ENCODE measurements around the gene CLCN5.
"Not testable (repeated sequence)": the region's sequence is repeated elsewhere in the genome, so short reads cannot be mapped to it uniquely, and the experiment has no call there.

CLCN5 gene

DNA sequence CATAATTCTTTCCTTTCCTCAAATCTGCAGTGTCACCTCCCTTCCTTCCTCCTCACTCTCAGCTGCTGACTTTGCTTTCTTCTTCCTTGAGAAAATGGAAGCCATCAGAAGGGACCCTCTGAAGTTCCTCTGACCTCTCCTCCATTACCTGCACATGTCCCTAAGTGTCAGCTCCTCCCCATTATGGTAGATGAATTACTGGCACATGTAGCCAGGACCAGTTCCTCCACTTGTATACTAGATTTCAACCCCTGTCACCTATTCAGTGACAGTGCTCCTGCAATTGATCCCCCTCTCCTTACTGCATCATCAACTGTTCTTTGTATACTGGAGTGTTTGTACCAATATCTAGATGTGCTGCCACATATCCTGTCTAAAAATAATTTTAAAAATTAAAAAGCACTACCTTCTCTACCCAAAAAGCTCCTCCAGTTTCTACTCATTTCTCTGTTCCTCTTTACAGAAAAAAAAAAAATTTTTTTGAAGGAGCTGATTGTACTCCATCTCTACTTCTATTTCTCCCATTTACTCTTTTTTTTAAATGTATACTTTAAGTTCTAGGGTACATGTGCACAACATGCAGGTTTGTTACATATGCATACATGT lies 78.6 kb downstream of the CLCN5 start:
- DNase-seq, result no peak

DNA sequence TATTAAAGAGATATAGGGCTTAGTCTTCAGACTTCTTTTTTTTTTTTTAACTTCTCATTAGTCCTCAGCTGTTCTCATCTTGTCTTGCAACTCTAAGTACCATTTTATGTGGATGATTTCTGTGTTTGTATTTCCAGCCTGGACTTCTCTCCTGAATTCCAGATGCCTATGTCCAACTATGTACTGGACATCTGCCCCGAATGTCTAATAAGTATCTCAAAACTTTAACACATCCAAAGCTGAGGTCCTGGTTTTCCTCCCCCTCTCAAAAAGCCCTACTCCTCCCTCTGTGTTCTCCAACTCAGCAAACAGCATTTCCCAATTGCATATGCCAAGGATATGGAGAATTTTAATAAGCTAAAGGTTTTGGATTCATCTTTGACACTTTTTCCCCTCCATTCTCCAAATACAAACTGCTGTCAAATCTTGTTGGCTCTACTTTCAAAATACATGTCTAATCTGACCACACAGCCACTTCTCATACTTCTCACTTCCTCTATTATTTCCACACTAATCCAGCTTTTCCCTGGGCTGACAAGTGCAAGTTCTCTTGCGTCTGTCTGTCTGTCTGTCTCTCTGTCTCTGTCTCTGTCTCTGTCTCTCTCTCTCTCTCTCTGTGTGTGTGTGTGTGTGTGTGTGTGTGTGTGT lies 79.8 kb downstream of the CLCN5 start:
- no peak for DNase-seq

DNA sequence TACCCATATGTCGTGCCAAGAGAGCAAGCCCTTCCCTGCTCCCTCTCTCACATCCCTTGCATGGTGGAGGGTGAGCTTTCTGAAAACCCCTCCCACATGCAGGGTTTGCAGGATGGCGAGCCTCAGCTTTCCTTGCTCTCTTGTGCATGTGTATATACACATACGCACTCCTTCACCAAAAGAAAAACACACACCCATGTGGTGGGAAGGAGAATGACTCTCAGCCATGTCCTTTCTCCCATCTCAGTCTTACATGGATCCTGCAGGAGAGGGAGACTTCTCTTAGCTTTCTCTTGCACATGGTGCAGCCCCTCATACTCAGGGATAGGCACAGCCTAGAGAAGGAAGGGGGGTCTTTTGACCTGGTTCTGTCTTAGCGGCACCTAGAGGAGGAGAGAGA lies 81.1 kb downstream of the CLCN5 start:
- DNase-seq, result no peak

DNA sequence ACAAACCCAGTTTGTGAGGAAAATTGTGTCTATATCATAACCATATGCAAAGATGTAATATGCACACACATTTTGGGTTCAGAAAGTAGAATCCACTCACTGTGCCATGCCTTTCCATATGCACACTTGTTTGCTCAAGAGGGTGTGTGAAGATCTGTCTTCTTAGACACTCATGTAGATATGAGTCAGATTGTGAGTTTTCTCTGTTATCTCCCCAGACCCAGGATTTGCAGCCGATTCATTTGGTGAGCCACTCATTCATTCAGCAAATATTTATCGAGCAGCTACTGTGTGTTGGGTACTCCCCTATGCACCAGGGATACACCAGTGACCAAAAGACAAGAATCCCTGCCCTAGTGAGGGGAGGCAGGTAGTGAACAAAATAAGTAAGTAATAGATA lies 81.5 kb downstream of the CLCN5 start:
- no peak for DNase-seq

DNA sequence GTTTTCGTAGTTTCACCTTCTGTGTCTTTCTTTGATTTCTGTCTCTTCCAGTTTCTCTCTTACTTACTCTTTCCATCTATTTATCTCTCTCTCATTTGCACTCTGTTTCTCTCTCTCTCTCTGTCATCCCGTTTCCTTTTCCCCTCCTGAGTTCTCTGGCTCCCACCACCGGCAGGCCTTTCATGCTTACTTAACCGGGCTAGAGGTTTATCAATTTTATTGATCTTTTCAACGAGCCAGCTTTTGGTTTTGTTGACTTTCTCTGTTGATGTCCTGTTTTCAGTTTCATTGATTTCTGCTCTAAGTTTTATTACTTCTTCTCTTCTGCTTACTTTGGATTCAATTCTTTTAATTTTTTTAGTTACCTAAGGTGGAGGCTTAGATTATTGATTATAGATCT lies 103.2 kb downstream of the CLCN5 start:
- DNase-seq, result not testable (repeated sequence)

DNA sequence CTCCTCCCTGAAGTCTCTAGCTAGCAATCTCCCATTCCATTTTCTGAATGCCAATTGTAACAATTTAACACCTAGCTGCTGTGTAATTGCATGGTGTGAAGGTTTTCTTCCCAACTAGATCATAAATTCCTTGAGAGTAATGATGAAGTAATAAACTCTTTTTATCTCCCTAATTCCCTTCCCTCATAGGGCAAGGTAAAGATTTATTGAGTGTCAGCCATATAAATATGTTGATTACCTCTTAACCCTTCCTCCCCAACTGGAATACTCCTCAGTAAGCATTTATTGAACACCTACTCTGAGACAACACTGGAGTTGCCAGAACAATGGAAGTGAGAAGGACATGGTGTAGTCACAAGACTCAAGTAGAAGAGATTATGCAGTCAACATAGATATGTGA lies 112.7 kb downstream of the CLCN5 start:
- no peak for DNase-seq

DNA sequence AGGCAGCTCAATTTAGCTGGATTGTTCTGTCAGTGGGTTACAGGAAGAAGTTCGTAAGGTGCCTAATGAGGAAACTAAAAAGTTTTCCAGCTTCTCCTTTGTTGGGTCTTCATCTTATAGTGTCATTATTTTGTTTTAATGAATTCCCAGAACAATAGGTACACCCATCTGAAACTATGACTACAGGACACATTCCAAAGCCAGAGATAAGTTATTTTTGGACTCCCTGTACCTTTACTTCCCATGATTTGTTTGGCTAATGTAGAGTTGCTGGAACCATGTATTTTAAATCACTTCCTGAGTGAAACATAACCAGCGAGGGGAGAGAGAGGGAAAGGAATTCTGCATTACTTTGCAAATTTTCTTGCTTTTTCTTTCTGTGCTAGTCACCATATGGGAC lies 114.0 kb downstream of the CLCN5 start:
- no peak for DNase-seq

DNA sequence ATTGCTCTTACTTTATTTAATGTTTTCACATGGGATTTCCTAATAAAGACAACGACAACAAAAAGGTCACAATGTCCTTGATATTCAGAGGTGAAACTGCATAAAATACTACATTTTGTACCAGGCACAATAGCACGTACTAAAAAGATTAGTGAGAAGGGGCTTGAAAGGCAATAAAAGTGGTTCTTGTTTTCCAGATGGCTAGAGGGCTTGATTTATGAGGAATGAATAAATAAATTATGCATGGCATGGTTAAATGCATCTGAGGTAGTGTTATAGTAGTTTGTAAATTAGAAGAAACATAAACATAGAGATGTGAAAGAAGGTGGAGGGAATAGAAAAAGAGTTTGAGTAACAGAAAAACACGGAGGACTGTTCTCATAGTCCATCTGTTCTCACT lies 123.4 kb downstream of the CLCN5 start:
- DNase-seq, result no peak

DNA sequence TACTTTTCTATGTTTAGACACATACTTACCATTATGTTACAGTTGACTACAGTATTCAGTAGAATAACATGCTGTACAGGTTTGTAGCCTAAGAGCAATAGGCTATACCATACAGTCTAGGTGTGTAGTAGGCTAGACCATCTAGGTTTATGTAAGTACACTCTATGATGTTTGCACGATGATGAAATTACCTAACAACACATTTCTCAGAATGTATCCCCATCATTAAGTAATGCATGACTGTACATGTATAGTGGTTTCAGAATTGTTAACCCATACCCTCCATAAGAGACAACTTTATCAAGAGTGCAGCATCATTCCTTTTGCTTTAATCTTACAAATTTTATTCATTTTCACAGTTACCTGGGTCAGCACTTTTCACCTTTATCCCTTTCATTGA lies 126.8 kb downstream of the CLCN5 start:
- DNase-seq, result no peak

DNA sequence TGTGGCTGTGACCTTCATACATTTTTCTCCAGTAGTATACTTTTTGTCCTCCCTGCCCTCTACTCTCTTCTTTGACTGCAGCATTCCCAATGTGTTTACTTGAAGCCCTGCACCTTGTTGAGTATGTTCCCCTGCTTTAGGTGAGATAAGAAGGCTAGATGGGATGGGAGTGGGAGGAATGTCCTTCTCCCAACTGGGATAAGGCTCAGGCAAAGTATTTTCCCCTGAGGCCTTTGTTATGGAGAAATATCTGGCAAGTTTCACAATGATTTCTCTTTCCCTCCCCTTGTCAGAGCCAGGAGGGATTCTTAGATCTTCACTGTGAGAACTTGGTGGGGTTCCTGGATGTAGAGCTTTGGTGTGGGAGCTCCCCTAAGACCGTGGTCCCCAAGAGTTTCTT lies 131.8 kb downstream of the CLCN5 start:
- no peak for DNase-seq

DNA sequence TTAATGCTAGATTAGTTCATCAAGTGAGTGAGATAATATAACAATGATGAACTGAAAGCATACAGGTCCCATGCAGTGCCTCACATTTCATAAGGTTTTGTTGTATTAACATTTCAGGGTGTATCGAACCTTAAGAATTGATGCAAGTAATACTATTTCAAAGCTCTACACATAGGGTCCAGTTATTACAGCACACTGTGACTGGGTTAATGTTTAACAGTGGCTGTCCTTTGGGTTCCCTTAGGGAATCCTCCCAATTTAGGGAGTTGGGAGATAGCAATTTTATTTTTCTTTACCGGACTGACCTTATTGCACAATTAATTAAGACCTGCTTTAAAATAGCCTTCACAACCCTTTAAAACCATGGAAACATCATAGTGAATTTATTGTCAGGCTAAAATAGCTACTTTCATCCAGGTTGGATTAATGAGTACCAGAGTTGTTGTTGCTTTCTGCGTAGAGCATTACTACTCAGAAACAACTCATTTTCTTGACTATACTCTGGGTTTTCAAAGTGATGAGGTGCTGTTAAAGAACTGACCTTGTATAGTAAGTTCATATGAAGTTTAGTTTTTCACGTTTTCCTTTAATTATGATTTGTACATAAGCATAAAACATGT lies 144.0 kb downstream of the CLCN5 start:
- no peak for DNase-seq

DNA sequence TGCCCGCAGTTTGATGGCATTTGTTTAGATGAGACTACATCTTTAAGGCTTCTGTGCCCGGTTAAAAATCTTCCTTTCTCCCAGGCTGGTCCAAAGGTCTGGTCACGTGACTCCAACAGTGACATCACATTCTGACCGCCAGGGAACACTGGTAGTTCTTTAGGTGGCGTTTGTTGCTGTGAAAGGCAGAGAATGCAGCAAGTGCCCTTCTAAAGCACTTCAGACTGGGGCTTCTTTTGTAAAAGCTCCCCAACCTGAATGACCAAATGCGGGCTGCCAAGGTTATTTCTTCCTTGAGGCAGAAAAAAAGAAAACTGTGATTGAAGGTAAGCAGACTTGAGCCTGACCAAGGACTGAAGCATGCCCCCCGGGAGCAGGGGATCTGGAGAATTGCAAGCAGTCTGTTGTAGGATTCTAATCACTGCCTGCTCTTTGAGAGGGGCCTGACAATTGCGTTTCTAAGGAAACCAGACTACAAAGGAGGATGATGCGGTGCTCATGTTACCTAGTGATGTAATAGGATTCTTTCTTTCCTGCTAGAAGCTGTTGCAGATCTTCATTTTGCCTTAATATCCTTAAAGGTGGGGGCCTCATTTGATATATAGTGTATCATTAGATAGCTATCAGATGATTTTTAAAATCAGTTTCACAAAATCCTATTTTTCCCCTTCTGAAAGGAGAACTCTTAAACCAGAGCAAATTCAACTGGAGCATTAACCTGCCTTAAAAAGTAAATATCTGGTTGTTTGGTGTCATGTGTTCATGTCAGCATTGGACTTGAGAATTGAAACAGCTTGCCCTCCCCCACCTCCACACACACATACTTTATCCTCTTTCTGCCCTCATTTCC lies 145.3 kb downstream of the CLCN5 start:
- no peak for DNase-seq

DNA sequence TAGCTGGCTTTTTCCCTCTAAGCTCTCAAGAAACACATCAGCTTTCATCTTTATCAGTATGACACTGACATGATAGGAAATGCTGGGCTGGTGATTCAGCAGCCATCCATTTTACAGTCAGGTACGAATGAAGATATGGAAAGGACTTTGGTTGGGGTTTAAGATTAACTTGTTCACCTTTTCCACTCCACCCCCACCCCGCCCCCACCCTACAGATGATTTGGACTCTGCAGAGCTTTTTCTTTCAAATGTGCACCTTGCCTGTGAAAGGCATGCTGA lies 145.8 kb downstream of the CLCN5 start:
- DNase-seq, result no peak

DNA sequence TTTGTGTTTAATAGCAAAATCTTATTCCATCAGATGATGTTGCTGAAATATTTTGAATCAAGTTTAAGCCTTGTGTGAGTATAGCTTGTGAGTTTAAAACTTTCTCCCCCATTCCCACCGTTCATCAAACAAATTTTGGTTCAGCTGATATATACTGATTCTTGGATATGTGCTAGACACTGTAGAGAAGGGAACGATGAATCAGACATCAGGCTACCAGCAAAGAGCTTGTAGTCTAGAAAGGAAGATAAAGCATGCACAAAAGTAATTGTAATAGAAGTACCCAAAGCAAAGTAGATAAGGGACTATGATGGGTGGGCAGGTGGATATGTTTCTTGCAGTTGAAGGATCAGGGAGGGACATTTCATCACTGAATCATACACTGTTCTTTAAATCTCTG lies 146.5 kb downstream of the CLCN5 start:
- no peak for DNase-seq

DNA sequence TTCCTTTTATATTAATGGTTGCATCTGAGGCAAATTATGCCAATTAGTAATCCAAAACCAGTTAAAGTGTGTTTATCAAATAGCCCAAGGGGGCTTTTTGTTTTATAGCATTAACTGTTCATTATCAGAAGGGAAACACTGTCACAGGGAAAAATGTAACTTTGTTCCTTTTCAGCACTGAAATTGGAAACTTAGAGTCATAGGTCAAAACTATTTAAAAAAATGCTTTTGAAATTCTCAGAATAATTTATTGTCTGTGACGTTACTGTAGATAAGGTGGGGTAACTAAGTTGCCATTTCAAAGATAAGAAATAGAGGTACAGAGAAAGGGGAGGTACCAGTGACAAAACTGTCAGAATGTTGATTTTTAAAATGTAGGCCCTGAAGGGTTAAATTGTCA lies 149.1 kb downstream of the CLCN5 start:
- no peak for DNase-seq

DNA sequence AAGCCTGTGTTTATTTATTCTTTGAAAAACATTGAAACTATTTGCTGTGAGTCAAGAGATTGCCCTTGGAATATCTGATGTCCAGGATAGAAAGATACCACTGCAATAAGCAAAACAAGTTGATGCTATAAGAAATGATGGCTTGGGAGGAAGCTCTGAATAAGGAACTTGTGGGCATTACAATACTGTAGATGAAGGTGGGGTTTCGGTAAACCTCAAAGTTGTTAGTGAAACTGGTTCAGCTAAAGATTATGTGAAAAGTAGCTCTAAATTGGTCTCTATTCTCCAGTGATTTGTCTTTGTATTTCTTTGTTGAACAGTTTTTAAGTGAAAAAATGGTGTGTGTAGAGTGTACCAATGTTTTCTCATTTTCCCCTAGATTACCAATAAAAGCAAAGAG lies 149.7 kb downstream of the CLCN5 start:
- DNase-seq, result no peak

DNA sequence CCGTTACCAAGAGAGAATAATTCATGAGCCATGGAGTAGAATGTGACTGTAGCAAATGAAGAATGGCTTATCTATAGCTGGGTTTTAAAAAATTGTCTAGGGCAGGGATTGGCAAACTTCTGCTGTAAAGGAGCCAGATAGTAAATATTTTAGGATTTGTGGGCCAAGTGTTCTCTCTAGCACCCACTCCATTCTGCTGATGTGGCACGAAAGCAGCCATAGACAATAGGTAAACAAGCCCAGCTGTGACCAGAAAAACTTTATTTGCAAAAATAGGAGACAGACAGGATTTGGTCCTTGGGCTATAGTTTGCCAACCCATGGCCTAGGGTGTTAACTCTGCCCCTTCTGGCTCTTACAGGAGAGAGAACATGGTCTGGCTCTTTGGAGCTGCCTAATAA lies 151.2 kb downstream of the CLCN5 start:
- no peak for DNase-seq

DNA sequence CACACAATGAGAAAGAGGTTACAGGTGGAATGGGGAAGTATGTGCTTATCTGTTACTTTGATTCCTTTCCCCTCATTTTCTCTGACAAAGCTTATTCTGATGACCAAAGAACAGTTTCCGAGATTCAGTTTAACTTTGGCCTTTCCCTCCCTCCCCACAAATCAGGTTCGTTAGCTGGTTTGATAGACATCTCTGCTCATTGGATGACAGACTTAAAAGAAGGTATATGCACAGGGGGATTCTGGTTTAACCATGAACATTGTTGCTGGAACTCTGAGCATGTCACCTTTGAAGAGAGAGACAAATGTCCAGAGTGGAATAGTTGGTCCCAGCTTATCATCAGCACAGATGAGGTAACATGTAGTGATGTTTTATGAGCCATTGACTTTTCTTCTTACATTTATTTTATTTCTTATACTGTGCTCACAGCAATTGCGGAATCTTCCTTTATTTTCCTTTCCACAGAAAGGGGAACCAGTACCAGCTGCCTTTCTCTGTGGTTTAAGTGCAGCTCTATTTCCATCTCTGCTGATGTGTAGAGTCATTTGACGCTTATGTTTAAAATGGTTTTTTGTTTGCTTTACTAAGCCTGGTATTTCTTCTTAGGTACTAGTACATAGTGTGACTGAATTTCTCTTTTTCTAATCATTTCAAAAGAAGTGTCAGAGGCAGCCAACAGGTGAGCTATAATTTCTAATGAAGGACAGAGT lies 153.4 kb downstream of the CLCN5 start:
- DNase-seq, result no peak

DNA sequence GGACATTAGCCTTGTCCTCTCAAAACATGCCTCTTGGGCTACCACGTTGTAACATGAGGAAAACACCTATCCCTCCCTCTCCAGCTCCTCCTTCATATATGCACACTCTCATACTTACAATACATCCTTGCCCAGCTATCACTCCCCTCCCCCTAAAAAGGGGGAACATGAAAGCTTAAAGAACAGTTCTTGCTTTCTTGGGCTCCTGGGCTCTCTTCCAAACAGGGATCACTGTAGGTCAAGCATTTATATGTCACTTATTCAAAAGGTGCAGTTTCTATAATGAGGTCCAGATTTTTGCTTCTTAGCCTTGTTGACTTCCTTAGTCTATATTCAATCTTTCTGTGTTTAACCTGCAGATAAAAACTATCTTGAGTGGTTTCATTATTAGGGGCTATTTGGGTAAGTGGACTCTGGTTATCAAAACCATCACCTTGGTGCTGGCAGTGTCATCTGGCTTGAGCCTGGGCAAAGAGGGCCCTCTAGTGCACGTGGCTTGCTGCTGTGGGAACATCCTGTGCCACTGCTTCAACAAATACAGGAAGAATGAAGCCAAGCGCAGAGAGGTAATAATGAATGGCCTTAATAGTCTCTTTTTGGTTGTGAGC lies 159.0 kb downstream of the CLCN5 start:
- DNase-seq, result no peak

DNA sequence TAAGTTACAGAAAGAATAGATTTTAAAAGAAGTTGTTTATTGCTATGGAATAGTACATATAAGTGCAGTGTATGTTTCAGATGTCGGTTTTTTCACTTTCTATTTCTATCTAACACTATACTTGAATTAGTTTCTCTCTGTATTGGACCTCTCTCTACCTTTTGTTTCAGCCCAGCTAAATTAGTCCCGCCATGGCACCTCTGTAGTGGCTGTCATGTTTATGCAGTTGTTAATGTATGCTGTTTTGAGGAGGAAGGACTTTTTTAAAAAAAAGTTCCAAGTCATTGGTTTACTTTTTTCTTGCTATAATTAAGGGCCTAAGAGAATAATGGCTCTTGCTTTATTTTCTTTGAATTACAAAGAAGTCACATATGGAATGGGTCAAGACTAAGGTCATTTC lies 160.3 kb downstream of the CLCN5 start:
- DNase-seq, result no peak

DNA sequence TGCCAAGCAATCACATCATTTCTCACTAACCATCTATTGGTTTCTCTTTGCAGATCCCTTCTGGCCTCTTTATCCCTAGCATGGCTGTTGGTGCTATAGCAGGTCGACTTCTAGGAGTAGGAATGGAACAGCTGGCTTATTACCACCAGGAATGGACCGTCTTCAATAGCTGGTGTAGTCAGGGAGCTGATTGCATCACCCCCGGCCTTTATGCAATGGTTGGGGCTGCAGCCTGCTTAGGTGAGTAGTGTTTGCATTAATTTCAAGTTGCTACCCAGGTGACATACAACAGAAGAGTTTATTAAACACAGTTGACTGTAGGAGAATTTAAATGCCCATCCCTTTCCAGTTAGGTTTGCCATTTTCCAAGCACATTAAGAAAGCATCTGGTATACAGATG lies 166.2 kb downstream of the CLCN5 start:
- DNase-seq, result no peak

DNA sequence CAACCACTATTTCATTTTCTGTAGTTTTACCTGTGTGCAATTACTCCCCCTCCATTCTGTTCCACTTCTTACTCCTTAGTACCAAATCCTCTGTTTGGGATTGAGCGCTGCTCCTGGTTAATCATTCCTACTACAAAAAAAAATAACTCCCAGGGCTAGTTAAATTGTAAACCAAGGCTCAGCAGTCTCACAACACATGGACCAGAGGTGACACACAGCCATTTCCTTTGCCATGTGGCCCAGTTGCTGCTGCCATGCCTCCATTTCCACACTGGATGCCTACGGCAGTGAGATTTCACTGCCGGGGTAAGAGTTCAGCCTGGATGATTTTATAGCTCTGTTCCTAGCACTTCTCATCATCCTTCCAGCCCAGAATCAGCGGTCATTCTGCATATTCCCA lies 171.2 kb downstream of the CLCN5 start:
- no peak for DNase-seq

DNA sequence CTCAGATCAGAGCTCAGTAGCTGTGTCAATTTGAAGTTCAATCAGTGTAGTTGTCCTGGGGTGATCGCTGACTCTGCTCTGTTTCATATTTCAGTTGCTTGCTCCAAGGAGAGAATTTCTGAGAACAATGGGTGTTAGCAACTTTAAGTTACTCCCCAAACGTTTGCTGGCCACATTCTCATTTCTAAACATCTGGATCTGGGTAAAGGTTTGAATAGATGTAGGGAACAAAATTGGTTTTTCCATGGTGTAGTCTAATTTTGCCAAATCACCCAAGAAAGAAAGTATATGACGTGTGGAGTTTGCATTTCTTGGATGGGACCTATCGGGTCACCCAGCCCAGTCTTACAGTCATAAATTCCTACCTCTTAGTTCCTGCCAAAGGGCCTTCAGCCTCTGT lies 174.7 kb downstream of the CLCN5 start:
- DNase-seq, result no peak
